ENCODE data around the gene DGLUCY. TPM values are rescaled to one million over a fixed set of nuclear protein-coding genes. Genes with fewer than 3 reads are reported as not detected.

DGLUCY gene
- total RNA-seq, 2 experiments from 2014 or later = 52.3 to 59.3 TPM

GRCh38 chr14:91233936-91234790 is 120.3 kb downstream of the DGLUCY start:
- H3K36me3 Mint-ChIP-seq (ENCODE audit: low read depth) = peaks cover 65% of the 10 kb centered on the region
- H3K27me3 Mint-ChIP-seq = no peaks in the 10 kb centered on the region
- ChIA-PET CTCF (interaction anchor here (1.2 to 1.3 kb wide), 2 partner anchors 10 to 61 kb away, joined by 4 to 5 read pairs; no protein-coding TSS in a partner anchor), POLR2A (interaction anchor here (0.9 to 6.5 kb wide), 3 partner anchors 10 to 30 kb away, joined by 3 to 62 read pairs (median 3); partner anchors contain the start of gene GPR68)
- no peak overlapping the region for H3K27ac Mint-ChIP-seq
- intact Hi-C loops (cut with micrococcal nuclease) = no loop called here
- TF ChIP-seq CTCF (IDR thresholded peaks at IDR 0.05) = no peak
- no peak overlapping the region for H3K4me3 Mint-ChIP-seq
- ATAC-seq = no peak
- DNase-seq = no peak
- peaks cover 58% of the 10 kb centered on the region for H3K4me1 Mint-ChIP-seq (ENCODE audit: low read depth)
- H3K9me3 Mint-ChIP-seq = peaks cover 10% of the 10 kb centered on the region

- DNase-seq (no peak), ATAC-seq (no peak)
- Mint-ChIP-seq H3K36me3 (ENCODE audit: low read depth) (peaks cover 71% of the 10 kb centered on the region), H3K9me3 (peaks cover 10% of the 10 kb centered on the region), H3K27me3 (no peaks in the 10 kb centered on the region), H3K27ac (no peak overlapping the region), H3K4me3 (no peak overlapping the region), H3K4me1 (ENCODE audit: low read depth) (peaks cover 58% of the 10 kb centered on the region)
- TF ChIP-seq CTCF (IDR thresholded peaks at IDR 0.05) = no peak
- ChIA-PET POLR2A (interaction anchor here (0.9 to 6.5 kb wide), 2 partner anchors 10 to 30 kb away, joined by 3 to 62 read pairs; partner anchors contain the start of gene GPR68), CTCF (interaction anchor here (1.2 to 1.3 kb wide), 2 partner anchors 9 to 62 kb away, joined by 4 to 5 read pairs; no protein-coding TSS in a partner anchor)
- intact Hi-C loops (cut with micrococcal nuclease) = no loop called here
Measured at GRCh38 chr14:91234791-91235114, 120.9 kb downstream of the DGLUCY start.

GRCh38 chr14:91235841-91236240 is 122.0 kb downstream of the DGLUCY start:
- intact Hi-C loops (cut with micrococcal nuclease) = no loop called here

GRCh38 chr14:91237219-91237618 is 123.3 kb downstream of the DGLUCY start:
- ChIA-PET POLR2A (interaction anchor here (1.3 to 6.5 kb wide), 3 partner anchors 7 to 12 kb away, joined by 3 to 62 read pairs (median 4); partner anchors contain the start of gene GPR68), CTCF (no interaction called here)
- Mint-ChIP-seq H3K27ac (peak overlapping the region; percentile 52), H3K9me3 (no peaks in the 10 kb centered on the region), H3K4me3 (no peak overlapping the region), H3K36me3 (ENCODE audit: low read depth) (peaks cover 68% of the 10 kb centered on the region), H3K27me3 (no peaks in the 10 kb centered on the region), H3K4me1 (ENCODE audit: low read depth) (peaks cover 53% of the 10 kb centered on the region)
- no peak for TF ChIP-seq CTCF (IDR thresholded peaks at IDR 0.05)
- intact Hi-C loops (cut with micrococcal nuclease) = no loop called here
- DNase-seq (no peak), ATAC-seq (no peak)

More at GRCh38 chr14:91235841-91236240, 122.0 kb downstream of the DGLUCY start:
- no peak for TF ChIP-seq CTCF (IDR thresholded peaks at IDR 0.05)
- no peak overlapping the region for H3K27ac Mint-ChIP-seq
- no peaks in the 10 kb centered on the region for H3K27me3 Mint-ChIP-seq
- no peak for ATAC-seq
- no peak overlapping the region for H3K4me3 Mint-ChIP-seq
- peaks cover 6% of the 10 kb centered on the region for H3K9me3 Mint-ChIP-seq
- no peak for DNase-seq
- H3K36me3 Mint-ChIP-seq (ENCODE audit: low read depth) = peaks cover 67% of the 10 kb centered on the region
- ChIA-PET CTCF (no interaction called here), POLR2A (interaction anchor here (6.5 kb wide), 1 partner anchor 9 kb away, joined by 62 read pairs; the partner anchor contains the start of gene GPR68)
- H3K4me1 Mint-ChIP-seq (ENCODE audit: low read depth) = peaks cover 53% of the 10 kb centered on the region

GRCh38 chr14:91238085-91238484 is 124.2 kb downstream of the DGLUCY start:
- H3K4me1 Mint-ChIP-seq (ENCODE audit: low read depth) = peaks cover 55% of the 10 kb centered on the region
- H3K36me3 Mint-ChIP-seq (ENCODE audit: low read depth) = peaks cover 70% of the 10 kb centered on the region
- no peaks in the 10 kb centered on the region for H3K27me3 Mint-ChIP-seq
- no peak overlapping the region for H3K4me3 Mint-ChIP-seq
- TF ChIP-seq CTCF (IDR thresholded peaks at IDR 0.05) = no peak
- CTCF ChIA-PET = interaction anchor here (10.4 kb wide), 1 partner anchor 62 kb away, joined by 102 read pairs; no protein-coding TSS in a partner anchor
- intact Hi-C loops (cut with micrococcal nuclease) = no loop called here
- no peaks in the 10 kb centered on the region for H3K9me3 Mint-ChIP-seq
- ATAC-seq (no peak), DNase-seq (no peak)
- peak overlapping the region; percentile 78 for H3K27ac Mint-ChIP-seq
- POLR2A ChIA-PET = interaction anchor here (1.3 to 2.4 kb wide), 4 partner anchors 9 to 48 kb away, joined by 3 to 25 read pairs (median 4); no protein-coding TSS in a partner anchor
